Measurements from ENCODE around the gene HMOX2. TPM values are rescaled to one million over a fixed set of nuclear protein-coding genes. Genes with fewer than 3 reads are reported as not detected.

The HMOX2 gene
- total RNA-seq, 1 donor from 2014 or later: 53.8 TPM

DNA sequence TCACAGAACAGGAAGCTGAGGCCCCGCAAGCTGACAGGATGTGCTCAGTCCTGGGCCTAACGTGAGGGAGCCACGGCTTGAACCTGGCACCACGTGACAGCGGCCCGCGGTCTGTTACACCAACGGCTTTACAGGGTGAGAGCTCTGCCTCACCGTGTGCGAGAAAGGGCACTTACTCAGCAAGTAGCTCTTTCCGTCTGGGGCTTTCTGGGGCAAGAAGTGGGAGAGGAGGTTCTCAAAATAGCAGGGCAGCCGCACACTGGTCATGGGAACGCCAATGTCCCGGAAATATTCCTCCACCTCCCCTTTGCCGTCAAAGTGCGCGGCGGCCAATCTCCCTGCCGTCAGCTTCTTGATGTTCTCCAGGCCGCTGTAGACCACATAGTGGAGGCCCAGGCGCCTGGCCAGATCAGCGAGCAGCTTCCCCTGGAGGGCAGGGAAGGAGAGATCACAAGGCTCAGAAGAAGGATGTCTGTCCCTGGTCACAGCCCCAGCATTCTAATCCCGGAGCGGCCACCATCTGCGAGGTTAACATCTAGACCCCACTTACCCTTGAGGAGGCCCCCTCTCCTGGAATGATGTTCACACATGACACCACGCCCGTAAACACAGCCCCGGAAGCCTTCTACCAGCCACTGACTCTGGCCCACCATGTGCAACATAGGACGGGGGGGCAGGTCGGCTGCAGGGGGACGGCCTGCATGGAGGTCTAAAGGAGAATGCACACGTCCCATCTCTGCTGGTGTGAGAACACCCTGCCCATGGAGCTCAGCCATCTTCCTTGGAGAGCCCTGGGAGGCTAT, 10.0 kb upstream of the HMOX2 start:
- H3K27me3 ChIP-seq (ENCODE audit: low read depth): no peaks in the 10 kb centered on the region
- no peak overlapping the region for H3K4me3 ChIP-seq
- TF ChIP-seq, protein P1, sequence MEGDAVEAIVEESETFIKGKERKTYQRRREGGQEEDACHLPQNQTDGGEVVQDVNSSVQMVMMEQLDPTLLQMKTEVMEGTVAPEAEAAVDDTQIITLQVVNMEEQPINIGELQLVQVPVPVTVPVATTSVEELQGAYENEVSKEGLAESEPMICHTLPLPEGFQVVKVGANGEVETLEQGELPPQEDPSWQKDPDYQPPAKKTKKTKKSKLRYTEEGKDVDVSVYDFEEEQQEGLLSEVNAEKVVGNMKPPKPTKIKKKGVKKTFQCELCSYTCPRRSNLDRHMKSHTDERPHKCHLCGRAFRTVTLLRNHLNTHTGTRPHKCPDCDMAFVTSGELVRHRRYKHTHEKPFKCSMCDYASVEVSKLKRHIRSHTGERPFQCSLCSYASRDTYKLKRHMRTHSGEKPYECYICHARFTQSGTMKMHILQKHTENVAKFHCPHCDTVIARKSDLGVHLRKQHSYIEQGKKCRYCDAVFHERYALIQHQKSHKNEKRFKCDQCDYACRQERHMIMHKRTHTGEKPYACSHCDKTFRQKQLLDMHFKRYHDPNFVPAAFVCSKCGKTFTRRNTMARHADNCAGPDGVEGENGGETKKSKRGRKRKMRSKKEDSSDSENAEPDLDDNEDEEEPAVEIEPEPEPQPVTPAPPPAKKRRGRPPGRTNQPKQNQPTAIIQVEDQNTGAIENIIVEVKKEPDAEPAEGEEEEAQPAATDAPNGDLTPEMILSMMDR (IDR thresholded peaks at IDR 0.05): no peak
- H3K36me3 ChIP-seq: peaks cover 82% of the 10 kb centered on the region
- H3K27ac ChIP-seq: no peak overlapping the region
- no peaks in the 10 kb centered on the region for H3K9me3 ChIP-seq
- ATAC-seq (peak; percentile 39 to 57), DNase-seq (no peak)
- intact Hi-C loops (cut with DNase I): no loop called here
- H3K4me1 ChIP-seq: no peaks in the 10 kb centered on the region

DNA sequence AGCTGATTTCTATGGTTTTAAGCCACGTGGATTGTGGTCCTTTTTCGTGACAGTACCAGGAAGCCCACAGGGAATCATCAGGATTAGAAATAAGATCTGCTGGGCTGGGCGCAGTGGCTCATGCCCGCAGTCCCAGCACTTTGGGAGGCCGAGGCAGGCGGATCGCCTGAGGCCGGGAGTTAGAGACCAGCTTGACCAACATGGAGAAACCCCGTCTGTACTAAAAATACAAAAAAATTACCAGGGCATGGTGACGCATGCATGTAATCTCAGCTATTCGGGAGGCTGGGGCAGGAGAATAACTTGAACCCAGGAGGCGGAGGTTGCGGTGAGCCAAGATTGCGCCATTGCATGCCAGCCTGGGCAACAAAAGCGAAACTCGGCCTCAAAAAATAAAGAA, 8.3 kb upstream of the HMOX2 start:
- TF ChIP-seq, protein P1 (IDR thresholded peaks at IDR 0.05): no peak
- Histone ChIP-seq H3K36me3 (peaks cover 64% of the 10 kb centered on the region), H3K4me1 (no peaks in the 10 kb centered on the region), H3K9me3 (no peaks in the 10 kb centered on the region), H3K27me3 (ENCODE audit: low read depth) (no peaks in the 10 kb centered on the region), H3K27ac (no peak overlapping the region), H3K4me3 (no peak overlapping the region)
- no peak for DNase-seq
- intact Hi-C loops (cut with DNase I): no loop called here
- no peak for ATAC-seq

DNA sequence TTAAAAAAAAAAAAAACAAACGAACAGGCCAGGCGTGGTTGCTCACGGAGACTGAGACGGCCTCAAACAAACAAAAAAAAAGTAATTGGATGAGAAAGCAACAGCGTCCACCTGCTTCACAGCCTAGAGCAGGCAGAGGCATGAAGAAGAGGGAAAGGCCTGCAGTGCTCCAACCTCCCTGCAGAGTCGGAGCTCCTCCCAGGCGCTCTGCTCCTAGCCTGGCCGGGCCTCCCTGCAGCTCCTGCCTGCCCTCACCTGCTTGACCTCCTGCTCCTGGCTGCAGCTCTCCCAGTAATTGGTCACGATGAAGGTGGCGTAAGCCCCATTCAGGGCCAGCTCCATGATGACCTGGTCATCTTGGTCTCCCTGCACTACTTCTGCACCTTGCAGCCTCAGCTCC, 7.2 kb upstream of the HMOX2 start:
- intact Hi-C loops (cut with DNase I): no loop called here
- no peak overlapping the region for H3K27ac ChIP-seq
- ATAC-seq: no peak
- H3K4me1 ChIP-seq: peaks cover 10% of the 10 kb centered on the region
- H3K4me3 ChIP-seq: no peak overlapping the region
- TF ChIP-seq, protein P1 (IDR thresholded peaks at IDR 0.05): no peak
- no peak for DNase-seq
- H3K9me3 ChIP-seq: no peaks in the 10 kb centered on the region
- no peaks in the 10 kb centered on the region for H3K27me3 ChIP-seq (ENCODE audit: low read depth)
- H3K36me3 ChIP-seq: peaks cover 54% of the 10 kb centered on the region

DNA sequence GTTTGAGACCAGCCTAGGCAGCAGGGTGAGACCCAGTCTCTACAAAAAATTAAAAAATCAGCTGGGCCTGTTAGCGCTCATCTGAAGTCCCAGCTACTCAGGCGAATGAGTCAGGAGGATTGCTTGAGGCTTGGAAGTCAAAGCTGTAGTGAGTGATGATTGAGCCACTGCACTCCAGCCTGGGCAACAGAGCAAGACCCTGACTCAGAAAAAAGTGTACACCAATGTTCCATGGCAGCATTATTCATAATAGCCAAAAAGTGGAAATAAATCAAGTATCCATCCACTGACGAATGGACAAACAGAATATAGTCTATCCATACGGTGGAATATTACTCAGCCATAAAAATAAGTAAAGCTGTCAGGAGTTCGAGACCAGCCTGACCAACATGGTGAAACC, 4.3 kb upstream of the HMOX2 start:
- H3K27me3 ChIP-seq (ENCODE audit: low read depth): no peaks in the 10 kb centered on the region
- no peaks in the 10 kb centered on the region for H3K9me3 ChIP-seq
- no peak for ATAC-seq
- no peak for DNase-seq
- intact Hi-C loops (cut with DNase I): no loop called here
- no peak overlapping the region for H3K4me3 ChIP-seq
- peaks cover 26% of the 10 kb centered on the region for H3K36me3 ChIP-seq
- H3K27ac ChIP-seq: no peak overlapping the region
- peaks cover 25% of the 10 kb centered on the region for H3K4me1 ChIP-seq
- TF ChIP-seq, protein P1 (IDR thresholded peaks at IDR 0.05): no peak

DNA sequence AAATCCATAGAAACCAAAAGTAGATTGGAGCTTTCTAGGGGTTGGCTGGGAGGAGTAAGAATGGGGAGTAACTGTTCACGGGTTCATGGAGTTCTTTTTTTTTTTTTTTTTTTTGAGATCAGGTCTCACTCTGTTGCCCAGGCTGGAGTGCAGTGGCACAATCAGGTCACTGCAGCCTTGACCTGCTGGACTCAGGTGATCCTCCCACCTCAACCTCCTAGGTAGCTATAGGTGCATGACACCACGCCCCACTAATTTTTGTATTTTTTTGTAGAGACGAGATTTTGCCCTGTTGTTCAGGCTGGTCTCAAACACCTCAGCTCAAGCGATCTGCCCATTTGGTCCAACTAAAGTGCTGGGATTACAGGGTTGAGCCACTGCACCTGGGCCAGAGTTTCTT, 3.3 kb upstream of the HMOX2 start:
- no peak overlapping the region for H3K27ac ChIP-seq
- no peaks in the 10 kb centered on the region for H3K9me3 ChIP-seq
- peaks cover 35% of the 10 kb centered on the region for H3K4me1 ChIP-seq
- DNase-seq (no peak), ATAC-seq (no peak)
- TF ChIP-seq, protein P1 (IDR thresholded peaks at IDR 0.05): no peak
- intact Hi-C loops (cut with DNase I): no loop called here
- H3K36me3 ChIP-seq: peaks cover 18% of the 10 kb centered on the region
- no peaks in the 10 kb centered on the region for H3K27me3 ChIP-seq (ENCODE audit: low read depth)
- H3K4me3 ChIP-seq: no peak overlapping the region
